Measurements from ENCODE around the gene CCND3.
"Not testable (repeated sequence)": the region's sequence is repeated elsewhere in the genome, so short reads cannot be mapped to it uniquely, and the experiment has no call there.

Gene CCND3

DNA sequence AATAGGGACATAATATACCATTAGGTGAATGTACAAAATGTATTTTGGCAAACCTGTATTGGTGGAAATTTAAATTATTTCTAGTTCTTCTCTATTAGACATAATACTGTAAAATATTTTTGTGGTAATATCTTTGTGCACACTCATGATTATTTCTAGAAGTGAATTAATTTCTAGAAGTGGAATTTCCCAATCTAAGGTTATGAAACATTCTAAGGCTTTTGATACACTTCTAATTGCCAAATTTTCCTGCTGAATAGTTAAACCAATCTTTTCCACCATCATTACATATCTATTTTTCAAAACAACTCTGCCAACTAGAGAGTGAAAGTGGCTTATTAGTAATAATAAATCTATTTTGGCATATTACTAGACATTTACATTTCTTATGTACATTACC lies 1.8 kb upstream of the CCND3 start:
- H3K27ac Mint-ChIP-seq = no peak overlapping the region
- peaks cover 26% of the 10 kb centered on the region for H3K4me1 Mint-ChIP-seq
- TF ChIP-seq CTCF (IDR thresholded peaks at IDR 0.05; ENCODE audit: unreplicated experiment in 3 of 3) = no peak
- no peaks in the 10 kb centered on the region for H3K9me3 Mint-ChIP-seq
- no peaks in the 10 kb centered on the region for H3K36me3 Mint-ChIP-seq (ENCODE audit: low read depth)
- H3K4me3 Mint-ChIP-seq = peak overlapping the region in 2 of 3 experiments; percentile 28 to 53
- no peaks in the 10 kb centered on the region for H3K27me3 Mint-ChIP-seq (ENCODE audit: low read depth)

GRCh38 chr6:41942882-41943281 lies 1.3 kb upstream of the CCND3 start:
- not testable (repeated sequence) for H3K4me3 Mint-ChIP-seq; H3K36me3 Mint-ChIP-seq (ENCODE audit: low read depth); H3K27me3 Mint-ChIP-seq (ENCODE audit: low read depth); H3K27ac Mint-ChIP-seq; H3K9me3 Mint-ChIP-seq
- peaks cover 31% of the 10 kb centered on the region for H3K4me1 Mint-ChIP-seq

DNA sequence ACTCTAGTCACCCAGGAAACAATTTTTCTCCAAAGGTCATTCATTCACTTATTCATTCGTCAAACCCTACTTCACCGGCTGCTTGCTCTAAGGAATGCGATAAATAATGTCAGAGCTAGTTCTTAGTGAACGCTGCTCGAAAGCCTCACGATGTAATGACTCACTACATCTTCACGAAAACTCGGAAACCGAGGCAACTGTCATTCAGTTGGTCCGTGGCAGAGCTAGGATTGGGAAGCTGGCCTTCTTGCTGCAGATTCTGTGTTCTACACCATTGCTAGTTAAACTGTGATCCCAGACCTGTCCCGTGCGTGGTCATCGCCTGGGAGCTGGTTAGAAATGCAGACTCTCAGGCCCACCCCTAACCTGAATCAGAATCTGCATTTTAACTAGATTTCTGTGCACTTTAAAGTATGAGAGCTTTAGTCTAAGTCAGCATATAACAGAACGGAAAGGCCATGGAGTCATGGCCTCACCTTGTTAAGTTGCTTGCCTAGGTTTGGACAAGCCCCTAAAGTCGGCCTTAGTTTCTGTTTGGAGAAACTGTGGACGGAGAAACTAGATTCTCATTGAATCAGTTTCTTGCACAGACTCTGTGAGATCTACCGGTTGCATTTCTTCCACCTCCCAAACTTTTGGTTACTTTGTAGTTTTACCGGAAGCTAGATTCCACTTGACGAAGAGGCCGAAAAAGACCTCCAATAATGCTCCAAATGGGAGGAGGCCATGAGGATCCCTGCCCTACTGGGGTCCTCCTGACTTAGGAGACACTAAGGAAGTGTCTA lies 651 bp upstream of the CCND3 start:
- Mint-ChIP-seq H3K9me3 (no peaks in the 10 kb centered on the region), H3K27me3 (ENCODE audit: low read depth) (no peaks in the 10 kb centered on the region)
- no peak for TF ChIP-seq CTCF (IDR thresholded peaks at IDR 0.05; ENCODE audit: unreplicated experiment in 3 of 3)

GRCh38 chr6:41940759-41941279 lies 789 bp downstream of the CCND3 start:
- Mint-ChIP-seq H3K27me3 (ENCODE audit: low read depth) (no peaks in the 10 kb centered on the region), H3K36me3 (ENCODE audit: low read depth) (peaks cover 7% of the 10 kb centered on the region), H3K4me3 (peak overlapping the region; percentile 90 to 95 (median 93)), H3K4me1 (peaks cover 50% of the 10 kb centered on the region), H3K27ac (peak overlapping the region; percentile 91 to 100 (median 99)), H3K9me3 (no peaks in the 10 kb centered on the region)
- TF ChIP-seq CTCF (IDR thresholded peaks at IDR 0.05; ENCODE audit: unreplicated experiment in 3 of 3) = no peak

More for the DNA sequence above, 651 bp upstream of the CCND3 start:
- Mint-ChIP-seq H3K4me3 (peak overlapping the region; percentile 82 to 92 (median 90)), H3K4me1 (peaks cover 38% of the 10 kb centered on the region), H3K27ac (peak overlapping the region; percentile 80 to 91 (median 87)), H3K36me3 (ENCODE audit: low read depth) (no peaks in the 10 kb centered on the region)

- no peaks in the 10 kb centered on the region for H3K27me3 Mint-ChIP-seq (ENCODE audit: low read depth)
- H3K4me1 Mint-ChIP-seq = peaks cover 53% of the 10 kb centered on the region
- H3K36me3 Mint-ChIP-seq (ENCODE audit: low read depth) = peaks cover 7% of the 10 kb centered on the region
- TF ChIP-seq CTCF (IDR thresholded peaks at IDR 0.05; ENCODE audit: unreplicated experiment in 3 of 3) = no peak
- H3K27ac Mint-ChIP-seq = peak overlapping the region; percentile 91 to 100 (median 99)
- peak overlapping the region; percentile 90 to 95 (median 93) for H3K4me3 Mint-ChIP-seq
- no peaks in the 10 kb centered on the region for H3K9me3 Mint-ChIP-seq
These were observed 1.5 kb downstream of the CCND3 start for GRCh38 chr6:41939848-41940758.
